Measurements from ENCODE around the gene PDE4B. TPM values are rescaled to one million over a fixed set of nuclear protein-coding genes. Genes with fewer than 3 reads are reported as not detected.

The PDE4B gene
- total RNA-seq, 4 donors from 2014 or later: 3.7 to 16.6 (median 5.1) TPM

GRCh38 chr1:65910432-65910831, 117.7 kb downstream of the PDE4B start:
- no peak for DNase-seq (ENCODE audit: extremely low spot score)
- Histone ChIP-seq H3K27ac (replicated peaks in 1 of 4) (no peak overlapping the region), H3K36me3 (no peaks in the 10 kb centered on the region), H3K27me3 (no peaks in the 10 kb centered on the region), H3K4me1 (no peaks in the 10 kb centered on the region), H3K4me3 (no peak overlapping the region), H3K9me3 (no peaks in the 10 kb centered on the region)
- WGBS: 62% methylated on average over 2 of the region's 2 CpGs
- no peak for TF ChIP-seq POLR2AphosphoS5 (IDR thresholded peaks at IDR 0.05)
- TF ChIP-seq POLR2A (IDR thresholded peaks at IDR 0.05; ENCODE audit: low read depth): no peak
- no peak for TF ChIP-seq EP300 (IDR thresholded peaks at IDR 0.05)
- TF ChIP-seq CTCF (IDR thresholded peaks at IDR 0.05): no peak
- intact Hi-C loops (cut with DNase I): no loop called here

GRCh38 chr1:65911679-65912078, 119.0 kb downstream of the PDE4B start:
- Histone ChIP-seq H3K4me3 (no peak overlapping the region), H3K27ac (replicated peaks in 1 of 4) (no peak overlapping the region), H3K36me3 (no peaks in the 10 kb centered on the region), H3K27me3 (no peaks in the 10 kb centered on the region), H3K4me1 (no peaks in the 10 kb centered on the region), H3K9me3 (no peaks in the 10 kb centered on the region)
- WGBS: 69% methylated on average over 2 of the region's 2 CpGs
- TF ChIP-seq CTCF (IDR thresholded peaks at IDR 0.05): no peak
- no peak for TF ChIP-seq EP300 (IDR thresholded peaks at IDR 0.05)
- no peak for TF ChIP-seq POLR2A (IDR thresholded peaks at IDR 0.05; ENCODE audit: low read depth)
- no peak for TF ChIP-seq POLR2AphosphoS5 (IDR thresholded peaks at IDR 0.05)
- DNase-seq (ENCODE audit: extremely low spot score): no peak
- intact Hi-C loops (cut with DNase I): no loop called here

DNA sequence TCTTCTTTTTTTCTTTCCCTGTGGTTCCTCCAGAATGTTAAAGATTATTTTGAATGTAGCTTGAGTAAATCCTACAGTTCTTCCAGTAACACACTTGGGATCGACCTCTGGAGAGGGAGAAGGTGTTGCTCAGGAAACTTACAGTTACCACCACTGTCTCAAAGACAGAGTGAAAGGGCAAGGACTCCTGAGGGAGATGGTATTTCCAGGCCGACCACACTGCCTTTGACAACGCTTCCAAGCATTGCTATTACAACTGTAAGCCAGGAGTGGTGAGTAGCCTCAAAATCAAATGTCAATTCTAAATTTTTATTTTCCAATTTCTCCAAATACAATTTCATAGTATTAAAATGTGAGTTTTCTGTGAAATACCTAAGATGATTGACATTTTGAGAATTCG, 125.9 kb downstream of the PDE4B start:
- Histone ChIP-seq H3K36me3 (no peaks in the 10 kb centered on the region), H3K4me3 (no peak overlapping the region), H3K9me3 (no peaks in the 10 kb centered on the region), H3K27ac (replicated peaks in 1 of 4) (no peak overlapping the region), H3K4me1 (no peaks in the 10 kb centered on the region), H3K27me3 (no peaks in the 10 kb centered on the region)
- no peak for DNase-seq (ENCODE audit: extremely low spot score)
- WGBS: 85% methylated on average over 4 of the region's 4 CpGs
- intact Hi-C loops (cut with DNase I): no loop called here
- no peak for TF ChIP-seq EP300 (IDR thresholded peaks at IDR 0.05)
- no peak for TF ChIP-seq POLR2AphosphoS5 (IDR thresholded peaks at IDR 0.05)
- no peak for TF ChIP-seq POLR2A (IDR thresholded peaks at IDR 0.05; ENCODE audit: low read depth)
- TF ChIP-seq CTCF (IDR thresholded peaks at IDR 0.05): no peak

DNA sequence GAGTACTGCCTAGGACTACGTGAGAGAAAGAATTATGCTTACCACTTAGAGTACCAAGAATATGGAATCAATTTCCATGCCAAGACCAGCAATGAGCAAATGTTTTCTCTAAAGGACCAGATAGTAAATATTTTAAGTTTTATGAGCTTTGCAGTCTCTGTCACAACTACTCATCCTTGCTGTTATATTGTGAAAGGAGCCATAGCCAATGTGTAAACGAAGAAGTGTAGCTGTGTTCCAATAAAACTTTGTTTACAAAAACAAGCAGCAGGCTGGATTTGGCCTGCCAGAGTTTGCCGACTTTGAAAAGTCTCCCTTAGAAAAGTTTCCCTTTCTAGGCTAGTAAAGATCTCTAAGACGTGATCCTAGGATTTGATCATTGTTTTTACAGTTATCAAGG, 128.8 kb downstream of the PDE4B start:
- Histone ChIP-seq H3K9me3 (peaks cover 0 to 3% (median 0%) of the 10 kb centered on the region in 4 donors), H3K4me1 (no peaks in the 10 kb centered on the region), H3K36me3 (no peaks in the 10 kb centered on the region), H3K27ac (replicated peaks in 1 of 4) (no peak overlapping the region), H3K4me3 (no peak overlapping the region), H3K27me3 (no peaks in the 10 kb centered on the region)
- TF ChIP-seq CTCF (IDR thresholded peaks at IDR 0.05) (no peak), POLR2A (IDR thresholded peaks at IDR 0.05; ENCODE audit: low read depth) (no peak), EP300 (IDR thresholded peaks at IDR 0.05) (no peak), POLR2AphosphoS5 (IDR thresholded peaks at IDR 0.05) (no peak)
- intact Hi-C loops (cut with DNase I): no loop called here
- DNase-seq (ENCODE audit: extremely low spot score): no peak
- 77% methylated on average over 4 of the region's 4 CpGs for WGBS

DNA sequence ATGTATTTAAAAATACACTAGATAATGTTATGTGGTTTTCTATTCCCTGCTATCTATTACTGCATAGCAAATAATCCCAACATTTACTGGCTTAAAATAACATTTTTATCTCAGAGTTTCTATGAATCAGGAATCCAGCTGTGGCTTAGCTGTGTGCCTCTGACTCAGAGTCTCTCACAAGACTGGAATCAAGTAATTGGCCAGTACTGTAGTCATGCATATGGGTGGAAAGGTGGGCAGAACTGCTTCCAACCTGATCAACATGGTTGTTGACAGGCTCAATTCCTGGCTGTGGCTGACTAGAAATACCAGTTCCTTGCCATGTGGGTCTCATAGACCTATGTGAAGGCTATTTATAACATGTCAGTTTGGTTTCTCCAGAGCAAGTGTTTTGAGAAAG, 131.8 kb downstream of the PDE4B start:
- H3K27me3 ChIP-seq: no peaks in the 10 kb centered on the region
- H3K27ac ChIP-seq (replicated peaks in 1 of 4): no peak overlapping the region
- no peak for TF ChIP-seq POLR2A (IDR thresholded peaks at IDR 0.05; ENCODE audit: low read depth)
- no peak for TF ChIP-seq CTCF (IDR thresholded peaks at IDR 0.05)
- TF ChIP-seq POLR2AphosphoS5 (IDR thresholded peaks at IDR 0.05): no peak
- TF ChIP-seq EP300 (IDR thresholded peaks at IDR 0.05): no peak
- peaks cover 0 to 3% (median 0%) of the 10 kb centered on the region in 4 donors for H3K9me3 ChIP-seq
- H3K36me3 ChIP-seq: no peaks in the 10 kb centered on the region
- no peaks in the 10 kb centered on the region for H3K4me1 ChIP-seq
- DNase-seq (ENCODE audit: extremely low spot score): no peak
- H3K4me3 ChIP-seq: no peak overlapping the region
- intact Hi-C loops (cut with DNase I): no loop called here

All from esophagus muscularis mucosa (tissue), 4 donors.